HG02642 (cell line): ENCODE data around the gene ERC2.

Source experiments
- ATAC-seq: cut with Tn5 transposase; IDR thresholded peaks from one replicate; pipeline ENCODE4 v1.9.1; 2021; ENCODE audit warnings: mild to moderate bottlenecking; ENCODE audit not compliant: unreplicated experiment, poor library complexity

ERC2 gene

GRCh38 chr3:55647670-55648069 lies 820.6 kb downstream of the ERC2 start:
- no peak for ATAC-seq

GRCh38 chr3:55647063-55647462 lies 821.2 kb downstream of the ERC2 start:
- ATAC-seq = no peak

- no peak for ATAC-seq
Measured at GRCh38 chr3:55646121-55646520, 822.1 kb downstream of the ERC2 start.

DNA sequence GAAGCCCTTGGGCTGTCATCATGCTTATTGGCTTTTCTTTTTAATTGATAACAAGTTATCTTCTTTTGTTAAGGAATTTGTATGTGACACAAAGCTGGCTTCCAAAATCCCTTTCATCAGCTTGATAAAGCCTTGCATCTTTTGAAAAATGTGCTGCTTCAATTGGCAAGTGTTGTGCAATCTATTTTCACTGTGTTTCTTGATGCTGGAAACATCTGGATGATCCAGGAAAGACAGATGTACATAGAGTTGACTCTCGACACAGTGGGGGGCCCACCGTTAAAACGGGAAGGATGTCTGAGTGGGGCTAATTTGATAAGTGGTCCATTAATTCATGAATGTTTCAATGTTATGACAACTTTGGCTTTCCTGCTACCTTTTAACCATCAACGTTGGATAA lies 822.8 kb downstream of the ERC2 start:
- no peak for ATAC-seq

DNA sequence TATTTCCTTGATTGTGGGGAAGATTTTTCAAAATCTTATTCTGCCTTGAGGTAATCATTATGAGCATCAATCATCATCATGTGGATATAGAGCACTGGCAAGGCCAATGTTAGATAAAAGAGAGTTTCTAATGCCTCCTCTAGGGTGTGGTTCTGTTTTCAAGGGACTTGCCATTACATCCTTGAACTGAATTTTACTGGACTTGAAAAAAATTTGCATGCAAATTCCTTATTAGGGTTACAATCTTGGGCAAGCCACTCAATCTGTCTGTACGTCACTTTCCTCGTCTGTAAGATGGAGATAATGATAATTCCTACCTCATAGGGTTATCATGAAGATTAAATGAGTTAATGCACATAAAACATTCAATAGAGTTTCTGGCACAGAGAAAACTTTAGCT lies 825.0 kb downstream of the ERC2 start:
- no peak for ATAC-seq

DNA sequence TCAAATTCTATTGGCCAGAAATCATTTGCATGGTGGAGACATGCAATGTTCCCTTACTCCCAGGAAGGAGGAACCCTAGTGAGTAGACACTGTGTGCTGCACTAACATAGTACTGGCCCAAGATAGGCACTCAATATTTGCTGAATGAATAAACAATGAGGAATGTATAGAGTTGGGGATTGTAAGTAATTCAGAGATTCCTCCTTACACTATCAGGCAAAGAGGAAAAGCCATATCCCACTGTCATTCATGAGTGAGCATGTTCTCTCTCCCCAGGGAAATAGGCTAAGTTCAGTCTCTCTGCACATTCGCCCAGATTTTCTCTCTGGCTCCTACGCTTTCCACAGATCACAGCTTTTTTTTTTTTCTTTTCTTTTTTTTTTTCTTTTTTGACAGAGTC lies 826.3 kb downstream of the ERC2 start:
- ATAC-seq = no peak

DNA sequence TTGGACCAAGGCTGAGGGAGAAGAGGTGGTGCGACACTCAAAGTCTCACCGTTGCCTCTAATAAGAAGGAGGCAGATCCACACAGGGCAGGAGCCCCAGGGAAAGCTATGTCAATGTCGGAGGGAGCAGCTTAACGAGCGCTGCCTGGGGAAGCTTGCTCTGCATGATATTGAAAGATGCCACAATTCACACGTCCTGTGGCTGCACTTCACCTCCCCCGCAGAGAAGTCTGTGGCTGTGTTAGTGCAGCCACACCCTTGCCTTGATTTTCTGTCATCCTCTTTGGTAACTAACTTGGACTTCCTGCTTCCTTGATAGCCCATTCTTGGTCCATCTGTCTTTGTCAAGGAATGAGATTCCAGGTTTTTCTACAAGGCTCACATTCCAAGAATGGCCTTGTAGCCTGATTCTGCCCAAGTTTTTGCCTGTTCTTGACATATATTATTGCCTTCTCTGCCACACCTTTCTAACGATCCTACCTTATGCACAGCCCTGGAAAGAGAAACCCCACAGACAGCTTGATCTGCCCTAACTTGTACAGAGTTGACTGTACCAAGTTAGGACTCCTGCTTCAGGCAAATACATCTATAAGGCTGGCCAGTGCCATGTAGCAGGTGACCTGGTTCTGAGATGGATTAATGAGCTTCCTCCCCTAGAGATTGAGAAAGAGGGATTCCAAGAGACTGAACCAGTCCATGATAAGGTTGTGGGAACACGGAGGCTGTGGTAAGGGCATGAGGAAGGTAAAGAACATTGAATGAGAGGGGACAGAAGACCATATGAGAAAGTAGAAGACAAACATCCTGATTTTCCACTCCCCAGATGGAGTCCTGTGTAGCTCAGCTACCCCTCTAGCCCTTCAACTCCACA lies 828.1 kb downstream of the ERC2 start:
- no peak for ATAC-seq

DNA sequence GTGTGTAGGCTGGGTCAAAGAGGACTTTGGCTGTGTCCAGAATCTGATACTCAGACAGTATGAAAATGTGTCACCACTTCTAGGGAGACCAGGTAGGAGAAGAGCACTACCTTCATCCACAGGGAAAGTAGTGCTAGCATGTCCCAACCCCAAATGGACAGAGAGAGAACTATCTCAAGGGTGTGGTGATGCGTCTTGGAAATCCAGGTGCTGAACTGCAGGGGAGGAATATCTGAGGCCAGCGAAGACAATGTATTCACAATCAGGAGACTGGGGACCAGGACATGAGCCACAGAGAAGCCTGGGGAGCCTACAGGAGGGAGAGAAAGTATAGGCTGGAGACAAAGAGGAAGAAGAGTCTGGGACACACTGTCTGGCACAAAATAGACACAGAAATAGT lies 829.1 kb downstream of the ERC2 start:
- ATAC-seq = no peak

DNA sequence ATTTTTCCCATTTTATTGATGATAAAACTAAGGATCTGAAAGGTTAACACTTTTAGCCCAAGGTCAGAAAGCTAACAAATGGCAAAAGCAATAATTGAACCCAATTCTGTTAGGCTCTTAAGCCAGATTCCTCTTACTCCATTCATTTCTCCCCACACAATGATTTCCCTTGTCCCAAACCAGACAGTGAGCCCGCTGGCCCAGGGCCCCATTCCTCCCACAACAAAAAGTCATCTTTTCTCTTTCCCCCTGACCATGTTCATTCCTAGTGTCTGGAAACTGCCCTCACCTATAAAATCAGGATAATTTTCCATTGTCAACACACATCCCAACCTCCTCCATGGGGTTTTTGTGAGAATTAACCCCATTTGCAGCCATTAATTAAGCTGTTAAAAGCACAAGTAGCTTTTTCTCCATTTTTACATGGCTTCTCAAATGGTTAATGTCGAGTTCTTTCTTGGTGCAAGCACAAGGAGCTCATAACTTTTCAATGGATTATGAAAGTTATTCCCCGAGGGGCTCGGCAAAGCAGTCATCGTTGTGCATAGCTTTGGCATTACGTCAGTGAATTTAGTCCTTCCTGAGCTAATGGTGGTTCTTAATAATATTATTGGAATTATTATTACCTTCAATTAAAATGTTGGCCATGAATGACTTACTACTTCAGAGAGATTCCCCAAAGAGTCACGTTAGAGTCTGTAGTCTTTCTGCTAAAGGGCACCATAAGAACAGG lies 830.2 kb downstream of the ERC2 start:
- no peak for ATAC-seq

DNA sequence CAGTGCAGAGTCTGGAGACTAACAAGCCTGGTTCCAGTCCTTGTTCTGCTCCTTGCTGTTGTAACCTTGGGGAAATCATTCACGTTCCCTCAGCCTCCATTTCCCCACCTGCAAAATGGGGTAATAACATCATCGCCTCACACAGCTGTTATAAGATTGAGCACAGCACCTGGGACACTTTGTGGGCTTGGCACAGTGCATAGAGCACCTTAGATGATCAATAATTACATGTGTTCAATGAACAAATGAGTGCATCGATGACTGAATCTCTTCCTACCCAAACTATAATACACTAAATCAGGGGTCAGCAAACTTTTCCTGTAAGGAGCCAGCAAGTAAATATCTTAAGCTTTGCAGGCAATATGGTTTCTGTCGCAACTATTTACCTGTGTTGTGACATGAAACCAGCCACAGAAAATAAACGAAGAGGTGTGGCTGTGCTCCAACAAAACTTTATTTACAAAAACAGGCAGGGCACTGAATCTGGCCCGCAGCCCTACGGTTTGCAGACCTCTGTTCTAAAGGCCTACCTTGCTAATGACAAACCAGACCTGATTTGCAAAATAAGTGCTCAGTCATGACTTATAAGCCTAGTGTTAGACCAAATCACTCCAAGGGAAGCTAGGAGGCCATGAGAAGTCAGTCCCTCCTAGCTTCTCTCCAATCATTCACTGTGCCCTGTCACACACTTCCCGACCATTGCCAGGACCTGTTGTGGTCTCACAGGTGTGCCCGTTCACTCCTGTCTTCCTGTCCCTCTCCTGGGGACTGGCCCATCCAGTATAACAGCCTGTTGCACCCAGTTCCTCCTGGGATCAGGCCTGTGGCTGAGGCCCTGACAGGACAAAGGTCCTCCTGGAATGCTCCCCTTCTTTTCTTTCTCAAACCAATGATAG lies 831.7 kb downstream of the ERC2 start:
- no peak for ATAC-seq

DNA sequence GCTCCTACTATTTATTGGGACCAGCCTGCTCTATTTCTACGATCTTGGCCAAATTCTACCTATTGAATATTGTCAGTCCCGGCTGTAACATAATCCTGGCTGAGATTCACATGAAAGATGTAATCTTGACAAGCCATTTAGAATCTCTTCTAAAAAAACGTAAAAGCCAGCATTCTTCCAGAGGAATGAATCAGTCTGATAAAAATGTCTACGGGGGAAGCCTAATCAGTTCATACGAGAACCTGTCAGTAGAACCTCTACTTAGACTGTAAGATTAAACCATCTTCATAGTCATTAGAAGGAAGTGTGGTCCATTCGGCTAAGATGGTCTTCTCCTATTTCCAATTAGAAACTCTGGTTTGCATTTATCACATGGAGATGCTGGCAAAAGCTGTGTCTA lies 833.9 kb downstream of the ERC2 start:
- no peak for ATAC-seq

- no peak for ATAC-seq
Measured at GRCh38 chr3:55633333-55633732, 834.9 kb downstream of the ERC2 start.

- ATAC-seq = no peak
Measured at GRCh38 chr3:55631766-55632331, 836.4 kb downstream of the ERC2 start.

DNA sequence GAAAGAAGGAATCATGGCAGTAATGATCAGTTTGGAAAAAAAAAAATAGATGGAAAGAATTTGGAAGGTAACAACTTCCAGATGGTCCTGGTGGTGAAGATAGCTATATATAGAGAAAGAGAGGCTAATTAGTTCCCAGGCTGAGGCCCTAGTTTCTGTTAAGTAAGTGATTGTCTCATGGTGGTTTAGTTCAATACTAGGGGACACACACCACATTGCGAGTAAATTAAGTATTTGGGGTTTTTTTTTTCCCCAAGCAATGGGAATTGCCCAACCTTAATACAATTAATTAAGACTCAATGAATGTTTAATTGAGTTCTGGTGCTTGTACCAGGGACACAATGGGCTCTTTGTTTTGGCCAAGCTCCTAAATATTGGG lies 837.4 kb downstream of the ERC2 start:
- no peak for ATAC-seq

DNA sequence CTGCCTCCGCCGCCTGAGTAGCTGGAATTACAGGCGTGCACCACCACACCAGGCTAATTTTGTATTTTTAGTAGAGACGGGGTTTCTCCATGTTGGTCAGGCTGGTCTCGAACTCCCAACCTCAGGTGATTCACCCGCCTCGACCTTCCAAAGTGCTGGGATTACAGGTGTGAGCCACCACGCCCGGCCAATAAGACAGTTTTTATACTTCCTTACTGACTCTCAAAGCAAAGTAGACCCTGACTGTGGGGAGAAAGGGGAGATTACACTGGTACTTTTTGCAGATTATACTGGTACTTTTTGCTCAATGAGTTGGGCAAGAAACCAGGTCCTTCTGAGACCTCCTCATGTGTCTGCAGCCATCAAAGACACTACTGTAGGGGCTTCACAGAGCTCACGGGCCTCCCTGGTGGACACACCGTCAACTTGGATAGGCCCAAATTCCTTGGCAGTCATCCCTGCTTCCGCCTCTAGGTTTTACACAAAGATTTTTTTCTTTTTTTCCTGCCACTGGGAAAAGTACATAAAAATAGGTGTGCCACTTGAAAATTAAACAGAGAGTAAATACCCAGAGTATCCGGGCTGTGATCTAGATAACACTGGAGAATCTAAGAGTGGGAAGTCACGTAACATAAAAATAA lies 837.9 kb downstream of the ERC2 start:
- no peak for ATAC-seq

- ATAC-seq = no peak
Measured at GRCh38 chr3:55629432-55629831, 838.8 kb downstream of the ERC2 start.

GRCh38 chr3:55626279-55626665 lies 842.0 kb downstream of the ERC2 start:
- no peak for ATAC-seq

DNA sequence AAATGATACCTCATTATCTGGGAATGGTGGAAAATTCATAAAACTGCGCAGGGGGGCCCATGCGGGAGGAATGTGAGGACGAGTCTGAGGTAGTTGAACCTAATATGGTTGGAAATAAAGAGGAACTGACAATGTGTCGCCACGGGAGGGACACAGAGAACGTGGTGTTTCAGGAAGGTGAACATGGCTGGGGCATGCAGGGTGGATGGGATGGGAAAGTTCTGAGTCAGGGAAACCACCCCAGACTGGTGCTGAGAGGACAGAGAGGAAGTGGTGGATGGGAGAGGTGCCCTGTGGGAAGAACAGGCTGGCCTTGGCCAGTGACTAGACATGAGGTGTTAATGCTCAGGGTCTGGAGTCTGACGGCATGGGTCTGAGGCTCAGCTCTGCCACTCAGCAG lies 844.0 kb downstream of the ERC2 start:
- no peak for ATAC-seq

DNA sequence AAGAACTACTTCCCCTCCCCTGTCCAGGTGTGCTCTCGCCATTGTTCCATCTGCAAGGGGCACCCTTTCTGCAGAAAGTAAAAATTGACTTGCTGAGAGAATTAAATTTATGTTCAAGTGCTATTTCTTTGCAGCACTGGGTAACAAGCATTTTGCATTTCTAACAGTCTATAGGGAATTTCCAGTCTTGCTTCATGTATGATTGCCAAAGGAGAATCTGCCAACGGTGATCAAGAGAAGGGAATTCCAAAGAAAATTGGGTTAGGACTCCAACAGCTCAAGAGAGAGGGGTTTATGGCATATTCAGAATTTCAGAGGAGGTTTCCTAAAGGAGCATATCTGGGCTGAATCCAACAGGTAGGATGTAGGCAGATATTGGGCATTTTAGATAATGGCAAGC lies 844.5 kb downstream of the ERC2 start:
- ATAC-seq = no peak

DNA sequence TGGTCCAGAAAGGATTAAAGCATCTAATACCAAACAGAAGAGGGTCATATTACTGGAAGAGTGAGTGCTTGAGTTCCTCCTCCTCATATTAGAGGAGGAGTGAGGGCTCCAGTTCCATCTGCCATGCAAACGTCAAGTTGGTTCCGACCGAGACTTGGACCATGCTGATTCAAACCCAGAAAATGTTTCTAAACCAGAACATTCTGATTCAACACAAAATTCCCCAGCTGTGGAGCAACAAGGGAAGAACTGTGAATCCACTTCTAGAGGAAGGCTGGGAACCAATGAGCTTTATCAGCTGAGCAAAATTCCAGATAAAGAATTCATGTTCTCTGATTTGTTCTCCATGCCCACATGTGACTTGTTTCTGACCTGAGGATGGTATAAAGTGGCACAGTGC lies 845.5 kb downstream of the ERC2 start:
- no peak for ATAC-seq
